Measurements from ENCODE around the gene SLA2. TPM values are rescaled to one million over a fixed set of nuclear protein-coding genes. Genes with fewer than 3 reads are reported as not detected.

SLA2 gene
- total and polyA plus RNA-seq, 8 donors: 0.13 to 0.34 (median 0.22) TPM; not detected in 1

- Histone ChIP-seq H3K4me3 (peak within 1 kb of the TSS; percentile 63 to 84 (median 82)), H3K9me3 (no peaks in the 10 kb centered on the region), H3K27ac (peak within 1 kb of the TSS; percentile 89 to 93 (median 90)), H3K36me3 (no peaks in the 10 kb centered on the region), H3K27me3 (no peaks in the 10 kb centered on the region), H3K4me1 (peaks cover 6% of the 10 kb centered on the region in 3 donors)
- no peak for TF ChIP-seq CTCF (IDR thresholded peaks at IDR 0.05)
- 5 to 8% methylated on average over 51 to 80 of the region's 80 CpGs for WGBS, 2 donors
- peak; percentile 71 to 86 (median 84) for ATAC-seq
- FAIRE-seq: no peak
- peak; percentile 82 to 90 (median 85) for DNase-seq
- intact Hi-C loops (cut with DNase I): no loop called here
These were observed 72.7 kb downstream of the SLA2 start, which contains the start of gene TGIF2 for GRCh38 chr20:36573103-36573797. TGIF2 (plus strand) TSS chr20:36573597; CDS start chr20:36578775, 5,178 bp downstream.

- no peak for FAIRE-seq
- peak in 2 of 6 donors; percentile 25 to 30 for DNase-seq
- peak; percentile 12 to 33 (median 20) for ATAC-seq
- no peaks in the 10 kb centered on the region for H3K36me3 ChIP-seq
- H3K27me3 ChIP-seq: no peaks in the 10 kb centered on the region
- intact Hi-C loops (cut with DNase I): no loop called here
- H3K27ac ChIP-seq: peak overlapping the region; percentile 89 to 93 (median 90)
- H3K4me1 ChIP-seq: peaks cover 6% of the 10 kb centered on the region in 3 donors
- peak overlapping the region; percentile 63 to 84 (median 82) for H3K4me3 ChIP-seq
- no peaks in the 10 kb centered on the region for H3K9me3 ChIP-seq
- TF ChIP-seq CTCF (IDR thresholded peaks at IDR 0.05): no peak
- 19 to 26% methylated on average over 20 of the region's 20 CpGs for WGBS, 2 donors
These were observed 73.3 kb downstream of the SLA2 start for GRCh38 chr20:36572701-36573102.

- peak overlapping the region; percentile 89 to 93 (median 90) for H3K27ac ChIP-seq
- peaks cover 6% of the 10 kb centered on the region in 3 donors for H3K4me1 ChIP-seq
- 69 to 70% methylated on average over 17 of the region's 17 CpGs for WGBS, 2 donors
- no peaks in the 10 kb centered on the region for H3K9me3 ChIP-seq
- H3K27me3 ChIP-seq: no peaks in the 10 kb centered on the region
- no peak overlapping the region for H3K4me3 ChIP-seq
- intact Hi-C loops (cut with DNase I): no loop called here
- H3K36me3 ChIP-seq: no peaks in the 10 kb centered on the region
- no peak for TF ChIP-seq CTCF (IDR thresholded peaks at IDR 0.05)
- DNase-seq: no peak
- no peak for ATAC-seq
- FAIRE-seq: no peak
These were observed 74.2 kb downstream of the SLA2 start for GRCh38 chr20:36571564-36572504.

GRCh38 chr20:36569847-36570429 is 76.1 kb downstream of the SLA2 start:
- no peak for TF ChIP-seq CTCF (IDR thresholded peaks at IDR 0.05)

More at GRCh38 chr20:36569847-36570429, 76.1 kb downstream of the SLA2 start:
- H3K4me1 ChIP-seq: no peaks in the 10 kb centered on the region
- ATAC-seq (no peak), DNase-seq (no peak), FAIRE-seq (no peak)
- H3K4me3 ChIP-seq: no peak overlapping the region
- H3K36me3 ChIP-seq: no peaks in the 10 kb centered on the region
- 83 to 92% methylated on average over 7 of the region's 7 CpGs for WGBS, 2 donors
- no peaks in the 10 kb centered on the region for H3K9me3 ChIP-seq
- no peak overlapping the region for H3K27ac ChIP-seq
- H3K27me3 ChIP-seq: no peaks in the 10 kb centered on the region
- intact Hi-C loops (cut with DNase I): no loop called here

All from pancreas (tissue), 10 donors.